Astrocyte of the cerebellum (primary cell): ENCODE measurements around the gene ASB3.

Source experiments
- DNase-seq: peaks from one replicate; pipeline ENCODE4 v3.0.0-alpha.2; 2011; ENCODE audit warnings: low read depth
- H3K4me3 ChIP-seq: 2 replicates; pipeline ENCODE4 v1.5.1; 2011; ENCODE audit warnings: mild to moderate bottlenecking, low read depth, low read length, moderate library complexity
- CTCF ChIP-seq: IDR thresholded peaks from 2 replicates; pipeline ENCODE4 v1.5.1; 2012; ENCODE audit warnings: low read length, low read depth, moderate library complexity, mild to moderate bottlenecking; ENCODE audit errors: missing control alignments
- in situ Hi-C: cut with HindIII; loops from 2 replicates; pipeline ENCODE4 v1.10.0; 2017; ENCODE audit warnings: low sequenced_read_pairs

ASB3 gene

GRCh38 chr2:53778536-53779162, 8.1 kb downstream of the ASB3 start:
- DNase-seq: no peak
- H3K4me3 ChIP-seq: no peak overlapping the region
- TF ChIP-seq CTCF: no peak
- in situ Hi-C loops: no loop called here

GRCh38 chr2:53777134-53777533, 9.6 kb downstream of the ASB3 start:
- no peak for TF ChIP-seq CTCF
- DNase-seq: no peak
- H3K4me3 ChIP-seq: no peak overlapping the region
- in situ Hi-C loops: no loop called here

- in situ Hi-C loops: no loop called here
- no peak for DNase-seq
- TF ChIP-seq CTCF: no peak
- H3K4me3 ChIP-seq: no peak overlapping the region
Observed at GRCh38 chr2:53770264-53770663, 16.5 kb downstream of the ASB3 start.

- in situ Hi-C loops: no loop called here
- no peak overlapping the region for H3K4me3 ChIP-seq
- no peak for DNase-seq
- TF ChIP-seq CTCF: no peak
Observed at GRCh38 chr2:53769318-53769945, 17.3 kb downstream of the ASB3 start.

GRCh38 chr2:53768242-53768542, 18.6 kb downstream of the ASB3 start:
- in situ Hi-C loops: no loop called here
- peak overlapping the region; percentile 83 for H3K4me3 ChIP-seq
- no peak for TF ChIP-seq CTCF
- DNase-seq: no peak

GRCh38 chr2:53767405-53768241, 19.1 kb downstream of the ASB3 start, which contains the start of gene CHAC2:
Gene CHAC2 (plus strand): TSS chr2:53767804. CDS start chr2:53767887, 83 bp downstream.
- peak within 1 kb of the TSS; percentile 83 for H3K4me3 ChIP-seq
- peak; percentile 49 for TF ChIP-seq CTCF
- in situ Hi-C loops: no loop called here
- peak; percentile 51 for DNase-seq
